PFSK-1 (cell line): ENCODE results near the gene VOPP1.

Experiments used
- POLR2AphosphoS5 ChIP-seq: IDR thresholded peaks from 2 replicates; pipeline ENCODE4 v1.6.1; 2012; ENCODE audit warnings: low read depth, mild to moderate bottlenecking, control low read depth, low read length, moderate library complexity
- TAF1 ChIP-seq: IDR thresholded peaks from 2 replicates; pipeline ENCODE4 v1.6.1; 2012; ENCODE audit warnings: low read length, control low read depth, borderline replicate concordance; ENCODE audit not compliant: insufficient read depth

GRCh38 chr7:55517191-55517633 lies 55.1 kb downstream of the VOPP1 start:
- TF ChIP-seq POLR2AphosphoS5 (no peak), TAF1 (no peak)
